HepG2 (cell line): ENCODE results near the gene APIP. TPM values are rescaled to one million over a fixed set of nuclear protein-coding genes. Genes with fewer than 3 reads are reported as not detected.

Experiments
- ATAC-seq: fragments of 200-7000 bp; cut with Tn5 transposase; 3 replicates; pipeline ENCODE4 v1.9.1; 2020; ENCODE audit warnings: mild to moderate bottlenecking, moderate library complexity
- BruUV-seq: library from RNA; stranded (reverse); fragments of 400-500 nt; replicated peaks from 2 replicates; lab custom pipeline; 2021; lab: Mats Ljungman, UMichigan
- CTCF ChIA-PET: fragments of 300-600 bp; formaldehyde crosslinking; extraction: SDS; loops from one replicate; lab custom pipeline; 2021; ENCODE audit warnings: low total read pairs, inconsistent platforms, low intra/inter-chr PET ratio; lab: Yijun Ruan, JAX
- POLR2A ChIA-PET: fragments of 350-600 bp; sonication (Branson Sonifier 250); formaldehyde crosslinking; loops from one replicate; lab custom pipeline; 2020; ENCODE audit warnings: antibody characterized with exemption, inconsistent platforms; lab: Yijun Ruan, JAX
- DNase-seq: peaks from one replicate; pipeline ENCODE4 v3.0.0-alpha.2; 2015; ENCODE audit warnings: low spot score
- FAIRE-seq: peaks from 3 replicates; lab custom pipeline; 2011; peaks lifted over from hg19 to GRCh38; lab: Jason Lieb, UNC
- H2AFZ ChIP-seq: one replicate; pipeline ENCODE4 v1.6.1; 2011; ENCODE audit warnings: low read length, inconsistent platforms
- H3K27ac ChIP-seq: fragments of 300-600 bp; 3 replicates; pipeline ENCODE4 v1.8.0; 2011; ENCODE audit warnings: mixed run types, mild to moderate bottlenecking, mixed read lengths, low read length, inconsistent platforms; ENCODE audit not compliant: insufficient read depth; ENCODE audit errors: extremely low read length
- H3K27me3 ChIP-seq, 2 experiments: fragments of 200-600 bp in 1 of 2; 2 replicates in 1 of 2; 3 replicates in 1 of 2; pipeline versions ENCODE4 v1.6.0 to v1.8.0; 2011; ENCODE audit warnings: low read length in 2 of 2, mild to moderate bottlenecking in 2 of 2, moderate library complexity in 2 of 2, inconsistent platforms in 1 of 2; ENCODE audit not compliant: insufficient read depth in 2 of 2, control insufficient read depth in 1 of 2
- H3K36me3 ChIP-seq, 2 experiments: fragments of 200-600 bp in 1 of 2; replicated peaks in 1 of 2; 2 replicates in 1 of 2; 3 replicates in 1 of 2; pipeline versions ENCODE4 v1.5.1 to v1.8.0; 2011; ENCODE audit warnings: low read length in 2 of 2, inconsistent platforms in 1 of 2; ENCODE audit not compliant: insufficient read depth in 2 of 2, control insufficient read depth in 1 of 2
- H3K4me1 ChIP-seq: 2 replicates; pipeline ENCODE4 v1.5.1; 2012; ENCODE audit warnings: low read length, inconsistent platforms; ENCODE audit not compliant: insufficient read depth
- H3K4me2 ChIP-seq: 2 replicates; pipeline ENCODE4 v1.6.0; 2011; ENCODE audit warnings: low read depth, low read length, inconsistent platforms
- H3K4me3 ChIP-seq, 3 experiments: fragments of 200-600 bp in 1 of 3; sonication (generic), shearing (Covaris generic) in 1 of 3; replicated peaks in 1 of 3; 2 replicates each; pipeline ENCODE4 v1.5.1; 2011 to 2016; ENCODE audit warnings: low read length in 3 of 3, inconsistent platforms in 2 of 3, low read depth in 2 of 3, mild to moderate bottlenecking in 2 of 3, control low read depth in 1 of 3, mixed read lengths in 1 of 3; ENCODE audit not compliant: insufficient read depth in 1 of 3
- H3K79me2 ChIP-seq: one replicate; pipeline ENCODE4 v1.6.1; 2011; ENCODE audit warnings: low read length, inconsistent platforms; ENCODE audit not compliant: insufficient read depth
- H3K9ac ChIP-seq: 2 replicates; pipeline ENCODE4 v1.6.0; 2011; ENCODE audit warnings: mild to moderate bottlenecking, low read depth, low read length, inconsistent platforms; ENCODE audit not compliant: insufficient read depth
- H3K9me3 ChIP-seq: 2 replicates; pipeline ENCODE4 v1.5.1; 2012; ENCODE audit warnings: mild to moderate bottlenecking, low read length
- H4K20me1 ChIP-seq: 2 replicates; pipeline ENCODE4 v1.6.0; 2011; ENCODE audit warnings: inconsistent platforms, mild to moderate bottlenecking, low read length, moderate library complexity; ENCODE audit not compliant: insufficient read depth
- GTF2F1 ChIP-seq: fragments of 150-350 bp; IDR thresholded peaks from 2 replicates; pipeline ENCODE4 v1.6.1; 2014; ENCODE audit warnings: low read length
- HDAC2 ChIP-seq: sonication (generic); formaldehyde crosslinking; IDR thresholded peaks from 2 replicates; pipeline ENCODE4 v1.4.0; 2020; ENCODE audit warnings: missing genetic modification reagents
- KLF13 ChIP-seq: sonication (generic); formaldehyde crosslinking; IDR thresholded peaks from 2 replicates; pipeline ENCODE4 v1.4.0; 2020; ENCODE audit warnings: mild to moderate bottlenecking, missing genetic modification reagents
- MTA3 ChIP-seq: sonication (generic); formaldehyde crosslinking; IDR thresholded peaks from 2 replicates; pipeline ENCODE4 v1.4.0; 2020; ENCODE audit warnings: missing genetic modification reagents
- NR3C1 ChIP-seq: sonication (generic); formaldehyde crosslinking; IDR thresholded peaks from 2 replicates; pipeline ENCODE4 v1.4.0; 2020; ENCODE audit warnings: missing genetic modification reagents
- STAG1 ChIP-seq: sonication (generic); formaldehyde crosslinking; IDR thresholded peaks from 2 replicates; pipeline ENCODE4 v1.4.0; 2020; ENCODE audit warnings: missing genetic modification reagents
- WGBS: methylation state at CpG from one replicate; pipeline ENCODE4 v1.1.6; 2017; ENCODE audit warnings: low lambda C conversion rate; 5-methylcytosine and 5-hydroxymethylcytosine counted together
- in situ Hi-C: cut with HindIII; loops from 2 replicates; pipeline ENCODE4 v1.10.0; 2017; ENCODE audit warnings: low pct_unique_long_range_greater_than_20kb; ENCODE audit not compliant: extremely low pct_ligation_motif_present
- intact Hi-C: fragments of 100-400 bp; cut with micrococcal nuclease; formaldehyde crosslinking; loops from one replicate; pipeline ENCODE4 v1.10.0; 2022; ENCODE audit not compliant: unreplicated experiment
- polyA plus RNA-seq, 8 experiments: library from polyadenylated mRNA; depleted of rRNA in 3 of 8; stranded (reverse) in 7 of 8; unstranded in 1 of 8; fragments of >200 nt; fragmentation: Illumina TruSeq in 4 of 8; extraction: Trizol in 4 of 8; gene quantifications; 2 replicates each; pipeline versions ENCODE4 v1.2.1 to v1.2.3, GENCODE V29; 2011 to 2016; ENCODE audit warnings: low read depth in 4 of 8, missing spikeins in 1 of 8, mixed read lengths in 1 of 8; ENCODE audit not compliant: insufficient read depth in 1 of 8
- total RNA-seq, 5 experiments: library from RNA; depleted of rRNA; stranded (reverse); fragments of >200 nt; fragmentation: Illumina TruSeq; extraction: Trizol; gene quantifications; 2 replicates each; pipeline ENCODE4 v1.2.3, GENCODE V29; 2016; ENCODE audit warnings: low read depth in 1 of 5
- TF ChIP-seq, protein P1 (sequence below): sonication (generic); formaldehyde crosslinking; IDR thresholded peaks from 2 replicates; pipeline ENCODE4 v1.4.0; 2020; ENCODE audit warnings: mild to moderate bottlenecking, missing genetic modification reagents
- TF ChIP-seq, protein P2 (sequence below): sonication (generic); formaldehyde crosslinking; IDR thresholded peaks from 2 replicates; pipeline ENCODE4 v1.8.0; 2022; ENCODE audit warnings: low read depth, missing genetic modification reagents
- TF ChIP-seq, protein P3 (sequence below): sonication (generic); formaldehyde crosslinking; IDR thresholded peaks from 2 replicates; pipeline ENCODE4 v1.5.1; 2020; ENCODE audit warnings: mild to moderate bottlenecking, missing genetic modification reagents, borderline replicate concordance
- TF ChIP-seq, protein P4 (sequence below): sonication (generic); formaldehyde crosslinking; IDR thresholded peaks from 2 replicates; pipeline ENCODE4 v1.5.1; 2020; ENCODE audit warnings: missing genetic modification reagents, mild to moderate bottlenecking, borderline replicate concordance

Gene APIP
- total and polyA plus RNA-seq, 2 of the 13 experiments (the other 11 are each of a cell fraction or from before 2014, with no cell fraction given): 16.9 to 31.0 TPM

DNA sequence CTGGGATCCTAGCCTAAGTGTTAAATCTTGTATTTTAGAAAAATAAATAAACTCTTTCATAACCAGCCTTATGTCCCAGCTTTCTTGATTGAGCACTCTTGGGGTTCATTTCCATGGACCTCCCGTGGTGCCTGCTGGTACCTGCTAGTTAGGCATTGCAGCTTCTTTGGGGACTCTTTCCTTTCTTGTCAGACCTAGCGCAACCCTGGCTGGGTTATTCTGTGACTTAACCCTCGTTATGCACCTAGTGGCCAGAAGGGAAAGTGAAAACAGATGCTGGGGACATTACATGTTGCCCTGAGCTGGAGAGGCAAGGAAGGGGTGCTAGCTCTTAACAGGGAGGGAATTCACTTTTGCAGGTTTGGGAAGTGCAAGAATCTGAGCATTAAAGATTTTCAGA, 46.8 kb downstream of the APIP start:
- no peaks in the 10 kb centered on the region for H4K20me1 ChIP-seq
- no peak overlapping the region for H3K4me2 ChIP-seq
- H3K27me3 ChIP-seq: no peaks in the 10 kb centered on the region; a peak in 1 of 5 replicates
- ChIA-PET POLR2A (no interaction called here), CTCF (no interaction called here)
- in situ Hi-C loops: no loop called here
- no peak overlapping the region for H3K9ac ChIP-seq
- BruUV-seq: no TSS peak
- H3K9me3 ChIP-seq: no peaks in the 10 kb centered on the region
- intact Hi-C loops: no loop called here
- WGBS: 30% methylated on average over 3 of the region's 3 CpGs
- no peak overlapping the region for H3K27ac ChIP-seq
- no peak overlapping the region for H2AFZ ChIP-seq
- H3K4me3 ChIP-seq: no peak overlapping the region
- FAIRE-seq (peak; percentile 23), ATAC-seq (peak; percentile 87), DNase-seq (peak; percentile 18)
- no peaks in the 10 kb centered on the region for H3K79me2 ChIP-seq
- TF ChIP-seq NR3C1 (CRISPR knock-in tag) (no peak), MTA3 (CRISPR knock-in tag) (no peak), KLF13 (CRISPR knock-in tag) (no peak), STAG1 (CRISPR knock-in tag) (peak; percentile 36; the same call in 1 of the 2 replicates)
- no peaks in the 10 kb centered on the region for H3K4me1 ChIP-seq
- no peaks in the 10 kb centered on the region for H3K36me3 ChIP-seq

DNA sequence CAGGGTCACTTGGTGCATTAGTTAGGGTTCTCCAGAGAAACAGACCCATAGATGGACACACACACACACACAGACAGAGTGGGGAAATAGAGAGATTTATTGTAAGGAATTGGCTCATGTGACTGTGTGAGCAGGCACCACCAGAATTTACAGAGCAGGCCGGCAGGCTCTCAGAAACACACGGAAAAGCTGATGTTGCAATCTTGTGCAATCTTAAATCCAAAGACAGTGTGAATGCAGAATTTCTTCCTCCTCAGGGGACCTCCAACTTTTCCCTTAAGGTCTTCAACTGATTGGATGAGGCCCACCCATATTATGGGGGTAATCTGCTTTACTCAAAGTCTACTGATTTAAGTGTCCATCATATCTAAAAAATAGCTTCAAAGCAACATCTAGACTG, 49.8 kb downstream of the APIP start:
- no peaks in the 10 kb centered on the region for H3K9me3 ChIP-seq
- no TSS peak for BruUV-seq
- no peaks in the 10 kb centered on the region for H4K20me1 ChIP-seq
- no peaks in the 10 kb centered on the region for H3K79me2 ChIP-seq
- H3K4me1 ChIP-seq: no peaks in the 10 kb centered on the region
- no peak overlapping the region for H3K4me3 ChIP-seq
- WGBS: 28% methylated on average over 2 of the region's 2 CpGs
- intact Hi-C loops: no loop called here
- ATAC-seq (no peak), DNase-seq (no peak), FAIRE-seq (no peak)
- no peak overlapping the region for H3K9ac ChIP-seq
- in situ Hi-C loops: no loop called here
- H3K4me2 ChIP-seq: no peak overlapping the region
- ChIA-PET POLR2A (no interaction called here), CTCF (no interaction called here)
- H3K27me3 ChIP-seq: no peaks in the 10 kb centered on the region; a peak in 1 of 5 replicates
- no peak overlapping the region for H3K27ac ChIP-seq
- H3K36me3 ChIP-seq: no peaks in the 10 kb centered on the region
- no peak overlapping the region for H2AFZ ChIP-seq
- TF ChIP-seq, protein P1, sequence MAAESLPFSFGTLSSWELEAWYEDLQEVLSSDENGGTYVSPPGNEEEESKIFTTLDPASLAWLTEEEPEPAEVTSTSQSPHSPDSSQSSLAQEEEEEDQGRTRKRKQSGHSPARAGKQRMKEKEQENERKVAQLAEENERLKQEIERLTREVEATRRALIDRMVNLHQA: no peak
- TF ChIP-seq, protein P2, sequence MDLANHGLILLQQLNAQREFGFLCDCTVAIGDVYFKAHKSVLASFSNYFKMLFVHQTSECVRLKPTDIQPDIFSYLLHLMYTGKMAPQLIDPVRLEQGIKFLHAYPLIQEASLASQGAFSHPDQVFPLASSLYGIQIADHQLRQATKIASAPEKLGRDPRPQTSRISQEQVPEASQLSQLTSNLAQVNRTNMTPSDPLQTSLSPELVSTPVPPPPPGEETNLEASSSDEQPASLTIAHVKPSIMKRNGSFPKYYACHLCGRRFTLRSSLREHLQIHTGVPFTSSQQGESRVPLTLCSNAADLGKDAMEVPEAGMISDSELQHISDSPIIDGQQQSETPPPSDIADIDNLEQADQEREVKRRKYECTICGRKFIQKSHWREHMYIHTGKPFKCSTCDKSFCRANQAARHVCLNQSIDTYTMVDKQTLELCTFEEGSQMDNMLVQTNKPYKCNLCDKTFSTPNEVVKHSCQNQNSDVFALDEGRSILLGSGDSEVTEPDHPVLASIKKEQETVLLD (CRISPR knock-in tag): no peak
- TF ChIP-seq, protein P3, sequence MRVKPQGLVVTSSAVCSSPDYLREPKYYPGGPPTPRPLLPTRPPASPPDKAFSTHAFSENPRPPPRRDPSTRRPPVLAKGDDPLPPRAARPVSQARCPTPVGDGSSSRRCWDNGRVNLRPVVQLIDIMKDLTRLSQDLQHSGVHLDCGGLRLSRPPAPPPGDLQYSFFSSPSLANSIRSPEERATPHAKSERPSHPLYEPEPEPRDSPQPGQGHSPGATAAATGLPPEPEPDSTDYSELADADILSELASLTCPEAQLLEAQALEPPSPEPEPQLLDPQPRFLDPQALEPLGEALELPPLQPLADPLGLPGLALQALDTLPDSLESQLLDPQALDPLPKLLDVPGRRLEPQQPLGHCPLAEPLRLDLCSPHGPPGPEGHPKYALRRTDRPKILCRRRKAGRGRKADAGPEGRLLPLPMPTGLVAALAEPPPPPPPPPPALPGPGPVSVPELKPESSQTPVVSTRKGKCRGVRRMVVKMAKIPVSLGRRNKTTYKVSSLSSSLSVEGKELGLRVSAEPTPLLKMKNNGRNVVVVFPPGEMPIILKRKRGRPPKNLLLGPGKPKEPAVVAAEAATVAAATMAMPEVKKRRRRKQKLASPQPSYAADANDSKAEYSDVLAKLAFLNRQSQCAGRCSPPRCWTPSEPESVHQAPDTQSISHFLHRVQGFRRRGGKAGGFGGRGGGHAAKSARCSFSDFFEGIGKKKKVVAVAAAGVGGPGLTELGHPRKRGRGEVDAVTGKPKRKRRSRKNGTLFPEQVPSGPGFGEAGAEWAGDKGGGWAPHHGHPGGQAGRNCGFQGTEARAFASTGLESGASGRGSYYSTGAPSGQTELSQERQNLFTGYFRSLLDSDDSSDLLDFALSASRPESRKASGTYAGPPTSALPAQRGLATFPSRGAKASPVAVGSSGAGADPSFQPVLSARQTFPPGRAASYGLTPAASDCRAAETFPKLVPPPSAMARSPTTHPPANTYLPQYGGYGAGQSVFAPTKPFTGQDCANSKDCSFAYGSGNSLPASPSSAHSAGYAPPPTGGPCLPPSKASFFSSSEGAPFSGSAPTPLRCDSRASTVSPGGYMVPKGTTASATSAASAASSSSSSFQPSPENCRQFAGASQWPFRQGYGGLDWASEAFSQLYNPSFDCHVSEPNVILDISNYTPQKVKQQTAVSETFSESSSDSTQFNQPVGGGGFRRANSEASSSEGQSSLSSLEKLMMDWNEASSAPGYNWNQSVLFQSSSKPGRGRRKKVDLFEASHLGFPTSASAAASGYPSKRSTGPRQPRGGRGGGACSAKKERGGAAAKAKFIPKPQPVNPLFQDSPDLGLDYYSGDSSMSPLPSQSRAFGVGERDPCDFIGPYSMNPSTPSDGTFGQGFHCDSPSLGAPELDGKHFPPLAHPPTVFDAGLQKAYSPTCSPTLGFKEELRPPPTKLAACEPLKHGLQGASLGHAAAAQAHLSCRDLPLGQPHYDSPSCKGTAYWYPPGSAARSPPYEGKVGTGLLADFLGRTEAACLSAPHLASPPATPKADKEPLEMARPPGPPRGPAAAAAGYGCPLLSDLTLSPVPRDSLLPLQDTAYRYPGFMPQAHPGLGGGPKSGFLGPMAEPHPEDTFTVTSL (CRISPR knock-in tag): no peak
- TF ChIP-seq GTF2F1 (no peak), HDAC2 (CRISPR knock-in tag) (no peak)
- TF ChIP-seq, protein P4, sequence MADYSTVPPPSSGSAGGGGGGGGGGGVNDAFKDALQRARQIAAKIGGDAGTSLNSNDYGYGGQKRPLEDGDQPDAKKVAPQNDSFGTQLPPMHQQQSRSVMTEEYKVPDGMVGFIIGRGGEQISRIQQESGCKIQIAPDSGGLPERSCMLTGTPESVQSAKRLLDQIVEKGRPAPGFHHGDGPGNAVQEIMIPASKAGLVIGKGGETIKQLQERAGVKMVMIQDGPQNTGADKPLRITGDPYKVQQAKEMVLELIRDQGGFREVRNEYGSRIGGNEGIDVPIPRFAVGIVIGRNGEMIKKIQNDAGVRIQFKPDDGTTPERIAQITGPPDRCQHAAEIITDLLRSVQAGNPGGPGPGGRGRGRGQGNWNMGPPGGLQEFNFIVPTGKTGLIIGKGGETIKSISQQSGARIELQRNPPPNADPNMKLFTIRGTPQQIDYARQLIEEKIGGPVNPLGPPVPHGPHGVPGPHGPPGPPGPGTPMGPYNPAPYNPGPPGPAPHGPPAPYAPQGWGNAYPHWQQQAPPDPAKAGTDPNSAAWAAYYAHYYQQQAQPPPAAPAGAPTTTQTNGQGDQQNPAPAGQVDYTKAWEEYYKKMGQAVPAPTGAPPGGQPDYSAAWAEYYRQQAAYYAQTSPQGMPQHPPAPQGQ (CRISPR knock-in tag): no peak
